ENCODE results near the gene ADGRA1.
A peak's percentile ranks its signal among the peaks of the same experiment; 100 is the strongest.

ADGRA1 gene

DNA sequence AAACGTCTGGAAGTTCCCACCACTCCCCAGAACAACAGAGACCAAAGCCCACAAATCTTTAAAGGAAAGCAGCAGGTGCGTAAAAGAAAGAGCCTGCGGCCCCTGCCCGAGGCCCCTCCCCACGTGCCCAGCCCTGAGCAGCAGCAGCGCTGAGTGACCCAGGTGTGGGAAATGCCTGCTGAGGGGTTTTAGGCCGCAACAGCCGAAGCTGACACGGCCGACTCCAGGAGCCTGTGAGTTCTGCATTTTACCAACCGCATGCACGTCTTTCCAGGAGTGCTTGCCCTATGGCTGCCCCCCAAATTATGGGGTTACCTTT, 70.7 kb downstream of the ADGRA1 start:
- no peaks in the 10 kb centered on the region for H3K36me3 ChIP-seq

DNA sequence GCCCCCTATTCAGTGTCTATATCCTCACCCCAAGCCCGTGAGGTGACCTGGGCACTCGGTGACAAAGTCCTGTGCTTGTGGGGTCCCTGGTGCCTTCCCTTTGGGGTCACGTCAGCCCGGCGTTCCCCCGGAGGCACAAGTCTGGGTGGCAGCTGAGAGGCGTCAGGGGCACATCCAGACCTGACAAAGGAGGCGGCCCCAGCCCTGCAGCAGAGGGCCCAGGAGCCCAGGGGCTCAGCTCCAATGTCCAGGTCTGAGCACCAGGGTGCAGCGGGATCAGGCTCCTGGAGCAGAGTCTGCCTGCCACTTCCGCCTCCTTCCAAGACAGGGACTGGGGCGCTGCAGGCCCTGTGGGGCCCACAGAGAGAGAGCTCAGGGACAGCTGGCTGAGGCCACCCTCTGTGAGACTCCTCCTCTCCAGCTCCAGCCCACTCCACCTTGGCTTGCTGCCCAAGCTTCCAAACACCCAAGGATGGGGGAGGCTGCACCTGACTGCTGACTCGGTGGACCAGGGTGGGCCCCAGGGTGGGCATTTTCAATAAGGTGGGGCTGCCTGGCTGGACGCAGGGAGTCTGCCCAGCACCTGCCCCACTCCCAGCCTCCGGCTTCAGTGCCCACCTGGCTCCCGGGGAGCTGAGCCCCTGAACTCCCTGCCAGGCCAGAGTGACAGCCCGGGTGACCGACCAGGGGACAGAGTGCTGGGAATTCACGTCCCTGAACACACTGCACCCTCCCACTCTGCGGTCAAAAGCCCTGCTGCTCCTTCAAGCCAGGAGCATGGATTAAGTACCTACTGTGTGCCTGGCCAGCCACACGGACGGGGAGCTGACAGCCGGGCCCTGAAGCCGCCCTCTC, 71.3 kb downstream of the ADGRA1 start:
- Histone ChIP-seq H3K27ac (no peak overlapping the region), H3K36me3 (no peaks in the 10 kb centered on the region), H3K27me3 (peaks cover 0 to 61% of the 10 kb centered on the region in 2 donors), H3K9me3 (no peaks in the 10 kb centered on the region), H3K4me3 (no peak overlapping the region), H3K4me1 (peaks cover 0 to 25% (median 18%) of the 10 kb centered on the region in 4 donors)
- intact Hi-C loops (cut with DNase I; ENCODE audit: low total_unique reads), result no loop called here
- TF ChIP-seq, protein P1, sequence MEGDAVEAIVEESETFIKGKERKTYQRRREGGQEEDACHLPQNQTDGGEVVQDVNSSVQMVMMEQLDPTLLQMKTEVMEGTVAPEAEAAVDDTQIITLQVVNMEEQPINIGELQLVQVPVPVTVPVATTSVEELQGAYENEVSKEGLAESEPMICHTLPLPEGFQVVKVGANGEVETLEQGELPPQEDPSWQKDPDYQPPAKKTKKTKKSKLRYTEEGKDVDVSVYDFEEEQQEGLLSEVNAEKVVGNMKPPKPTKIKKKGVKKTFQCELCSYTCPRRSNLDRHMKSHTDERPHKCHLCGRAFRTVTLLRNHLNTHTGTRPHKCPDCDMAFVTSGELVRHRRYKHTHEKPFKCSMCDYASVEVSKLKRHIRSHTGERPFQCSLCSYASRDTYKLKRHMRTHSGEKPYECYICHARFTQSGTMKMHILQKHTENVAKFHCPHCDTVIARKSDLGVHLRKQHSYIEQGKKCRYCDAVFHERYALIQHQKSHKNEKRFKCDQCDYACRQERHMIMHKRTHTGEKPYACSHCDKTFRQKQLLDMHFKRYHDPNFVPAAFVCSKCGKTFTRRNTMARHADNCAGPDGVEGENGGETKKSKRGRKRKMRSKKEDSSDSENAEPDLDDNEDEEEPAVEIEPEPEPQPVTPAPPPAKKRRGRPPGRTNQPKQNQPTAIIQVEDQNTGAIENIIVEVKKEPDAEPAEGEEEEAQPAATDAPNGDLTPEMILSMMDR (IDR thresholded peaks at IDR 0.05), result no peak
- peak in 1 of 2 donors; percentile 63 for DNase-seq

More for the DNA sequence above, 70.7 kb downstream of the ADGRA1 start:
- Histone ChIP-seq H3K27ac (no peak overlapping the region), H3K9me3 (no peaks in the 10 kb centered on the region), H3K27me3 (peaks cover 0 to 55% of the 10 kb centered on the region in 2 donors), H3K4me1 (peaks cover 0 to 25% (median 18%) of the 10 kb centered on the region in 4 donors), H3K4me3 (no peak overlapping the region)
- intact Hi-C loops (cut with DNase I; ENCODE audit: low total_unique reads), result no loop called here
- TF ChIP-seq, protein P1 (IDR thresholded peaks at IDR 0.05), result no peak
- no peak for DNase-seq

DNA sequence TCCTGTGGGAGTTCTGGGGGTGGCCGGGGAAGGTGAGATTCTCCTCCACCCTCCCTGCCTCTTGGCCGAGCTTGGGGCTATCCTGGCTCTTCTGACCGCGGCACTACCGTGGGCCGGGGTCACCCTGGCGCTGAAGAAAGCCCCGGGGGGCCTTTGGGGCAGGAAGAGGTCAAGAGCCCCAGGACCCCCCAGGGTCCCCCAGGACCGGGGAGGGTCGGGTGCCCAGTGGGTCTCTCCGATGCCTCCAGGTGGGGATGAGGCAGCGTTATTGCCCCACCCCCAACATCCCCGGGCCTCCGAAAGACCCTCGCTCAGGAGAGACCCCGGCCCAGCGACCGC, 71.9 kb downstream of the ADGRA1 start:
- Histone ChIP-seq H3K4me3 (no peak overlapping the region), H3K4me1 (peaks cover 0 to 25% (median 18%) of the 10 kb centered on the region in 4 donors), H3K27ac (no peak overlapping the region), H3K36me3 (no peaks in the 10 kb centered on the region), H3K27me3 (peaks cover 0 to 65% of the 10 kb centered on the region in 2 donors), H3K9me3 (no peaks in the 10 kb centered on the region)
- no peak for DNase-seq
- intact Hi-C loops (cut with DNase I; ENCODE audit: low total_unique reads), result no loop called here
- TF ChIP-seq, protein P1 (IDR thresholded peaks at IDR 0.05), result no peak

DNA sequence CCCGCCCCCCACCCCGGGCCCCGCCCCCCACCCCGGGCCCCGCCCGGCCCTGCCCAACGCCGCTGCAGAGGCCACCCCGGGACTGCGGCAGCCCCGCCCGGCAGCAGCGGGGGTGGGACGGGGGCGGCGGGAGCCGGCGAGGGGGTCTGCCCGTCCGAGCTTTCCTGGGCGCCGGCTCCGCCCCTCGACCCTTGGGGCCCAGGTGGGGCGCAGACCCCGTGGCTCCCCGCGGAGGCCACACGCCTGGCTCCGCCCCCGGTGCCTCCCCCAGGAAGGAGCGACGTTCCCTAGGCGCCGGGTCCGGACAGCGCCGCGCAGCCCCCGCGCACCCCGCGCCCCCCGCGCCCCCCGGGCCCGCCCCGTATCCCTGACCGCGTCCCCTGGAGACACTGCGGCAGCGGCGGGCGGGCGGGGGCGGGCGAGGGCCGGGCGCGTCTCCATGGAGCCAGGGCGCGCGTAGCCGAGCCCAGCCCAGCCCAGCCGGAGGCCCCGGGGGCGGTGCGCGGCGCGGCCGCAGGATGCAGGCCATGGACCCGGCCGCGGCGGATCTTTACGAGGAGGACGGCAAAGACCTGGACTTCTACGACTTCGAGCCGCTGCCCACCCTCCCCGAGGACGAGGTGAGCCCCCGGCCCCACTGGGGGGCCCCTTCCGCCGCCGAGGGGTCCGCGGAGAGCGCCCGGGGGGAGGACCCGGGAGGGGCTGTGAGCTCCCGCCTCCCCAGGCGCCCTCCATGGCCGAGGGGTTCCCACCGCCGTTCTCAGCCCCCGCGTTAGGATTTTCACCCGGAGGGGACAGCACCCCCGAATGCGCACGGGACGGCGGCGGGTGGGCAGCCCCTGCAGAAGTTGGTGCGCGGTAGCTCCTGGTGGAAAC, 72.5 kb downstream of the ADGRA1 start, which contains the start of gene KNDC1:
TSS of gene KNDC1 (plus strand) at position 270 of the 876 bp plus-strand sequence. CDS start at position 519, 249 bp downstream.
- DNase-seq, result peak in 1 of 2 donors; percentile 51
- Histone ChIP-seq H3K4me3 (peak within 1 kb of the TSS; percentile 42 to 46), H3K27ac (no peak within 1 kb of the TSS), H3K36me3 (no peaks in the 10 kb centered on the region), H3K9me3 (no peaks in the 10 kb centered on the region), H3K27me3 (peaks cover 0 to 71% of the 10 kb centered on the region in 2 donors), H3K4me1 (peaks cover 0 to 25% (median 18%) of the 10 kb centered on the region in 4 donors)
- TF ChIP-seq, protein P1 (IDR thresholded peaks at IDR 0.05), result no peak
- intact Hi-C loops (cut with DNase I; ENCODE audit: low total_unique reads), result no loop called here

DNA sequence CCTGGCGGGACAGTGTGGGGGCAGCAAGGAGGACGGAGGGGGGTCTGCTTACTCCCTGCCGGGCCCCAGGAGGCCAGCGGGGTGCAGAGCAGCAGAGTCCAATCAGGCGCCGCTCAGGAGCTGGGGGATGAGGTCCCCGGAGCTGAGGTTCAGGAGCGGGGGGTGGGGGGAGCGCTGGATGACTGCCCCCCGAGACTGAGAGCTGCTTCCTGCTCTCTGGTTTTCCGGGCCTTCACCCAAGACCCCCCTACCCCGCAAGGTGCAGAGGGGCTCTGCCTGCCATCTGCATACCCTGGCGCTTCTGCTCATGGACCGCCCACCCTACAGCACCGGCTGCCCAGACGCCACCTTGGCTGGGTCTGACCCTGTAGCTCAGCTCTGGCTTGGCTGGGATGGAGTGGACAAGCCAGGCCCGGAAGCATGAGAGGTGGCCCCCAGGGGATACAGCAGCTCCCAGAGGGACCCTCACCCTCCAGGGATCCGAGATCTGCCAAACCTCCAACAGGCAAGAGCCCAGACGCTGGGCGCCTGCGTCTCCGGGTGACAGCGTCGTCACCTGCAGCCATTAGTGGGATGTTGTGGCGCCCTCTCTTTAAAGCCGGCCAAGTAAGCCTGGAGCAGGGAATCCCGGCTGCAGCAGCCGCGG, 73.2 kb downstream of the ADGRA1 start:
- no peaks in the 10 kb centered on the region for H3K9me3 ChIP-seq
- peaks cover 0 to 25% (median 18%) of the 10 kb centered on the region in 4 donors for H3K4me1 ChIP-seq
- H3K36me3 ChIP-seq, result no peaks in the 10 kb centered on the region
- H3K27me3 ChIP-seq, result peaks cover 0 to 79% of the 10 kb centered on the region in 2 donors
- intact Hi-C loops (cut with DNase I; ENCODE audit: low total_unique reads), result no loop called here
- H3K4me3 ChIP-seq, result peak overlapping the region; percentile 42 to 46
- no peak for DNase-seq
- TF ChIP-seq, protein P1 (IDR thresholded peaks at IDR 0.05), result no peak
- no peak overlapping the region for H3K27ac ChIP-seq

Data from tibial artery (tissue), 4 donors.